IPS DF 6.9 (cell line): Measurements from ENCODE around the gene CUBN.

ENCODE experiments used
- DNase-seq: peaks from one replicate; pipeline ENCODE4 v3.0.0-alpha.2; 2013; ENCODE audit warnings: low read depth, low spot score
- H3K27ac ChIP-seq: one replicate; pipeline ENCODE4 v1.5.1; 2013; ENCODE audit warnings: low read length, control low read depth
- H3K27me3 ChIP-seq: 2 replicates; pipeline ENCODE4 v1.6.1; 2013; ENCODE audit warnings: mild to moderate bottlenecking, low read length; ENCODE audit not compliant: control insufficient read depth, insufficient read depth
- H3K36me3 ChIP-seq: 2 replicates; pipeline ENCODE4 v1.6.1; 2013; ENCODE audit warnings: low read length; ENCODE audit not compliant: control insufficient read depth, insufficient read depth
- H3K4me1 ChIP-seq: 2 replicates; pipeline ENCODE4 v1.6.1; 2013; ENCODE audit warnings: low read length; ENCODE audit not compliant: control insufficient read depth, insufficient read depth
- H3K4me3 ChIP-seq: 2 replicates; pipeline ENCODE4 v1.5.1; 2013; ENCODE audit warnings: mild to moderate bottlenecking, low read length
- H3K9me3 ChIP-seq: 2 replicates; pipeline ENCODE4 v1.6.1; 2013; ENCODE audit warnings: low read length, inconsistent platforms; ENCODE audit not compliant: control insufficient read depth, insufficient read depth
- WGBS: extraction: QIAGEN DNeasy Blood & Tissue Kit; methylation state at CpG from one replicate; pipeline ENCODE4 v1.1.7; 2013; ENCODE audit warnings: mixed read lengths, missing lambda C conversion rate; ENCODE audit not compliant: insufficient read length, insufficient coverage; 5-methylcytosine and 5-hydroxymethylcytosine counted together

Gene CUBN

GRCh38 chr10:16988900-16989299 lies 140.7 kb downstream of the CUBN start:
- no peak for DNase-seq
- Histone ChIP-seq H3K9me3 (no peaks in the 10 kb centered on the region), H3K27me3 (no peaks in the 10 kb centered on the region), H3K4me3 (no peak overlapping the region), H3K4me1 (0 out of 2 replicates have a peak, but pooled peaks cover 2% of the 10 kb centered on the region), H3K27ac (no peak overlapping the region), H3K36me3 (no peaks in the 10 kb centered on the region)
- WGBS = no CpG with 5 or more reads among the region's 2 CpGs

GRCh38 chr10:16987976-16988610 lies 141.5 kb downstream of the CUBN start:
- no peak overlapping the region for H3K27ac ChIP-seq
- WGBS = no CpG with 5 or more reads among the region's 8 CpGs

DNA sequence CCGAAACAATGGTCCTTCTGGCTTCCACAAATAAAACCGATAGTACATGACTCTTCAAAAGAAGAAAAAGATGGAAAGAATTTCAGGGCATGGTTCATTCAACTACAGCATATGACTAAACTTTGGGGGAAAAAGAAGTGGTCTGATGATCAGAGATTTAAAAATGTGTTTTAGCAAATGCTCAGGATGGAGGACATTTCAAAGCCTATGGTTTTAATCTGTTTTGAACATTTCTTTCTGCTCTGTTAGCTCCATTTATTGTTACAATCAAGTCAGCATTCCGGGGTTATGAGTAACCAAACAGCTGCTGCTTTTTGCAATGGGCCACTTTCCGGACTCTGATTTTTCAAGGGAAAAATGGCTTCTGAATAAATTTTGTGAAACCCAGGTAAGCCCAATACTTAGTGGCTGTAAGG lies 142.4 kb downstream of the CUBN start:
- H3K4me1 ChIP-seq = 0 out of 2 replicates have a peak, but pooled peaks cover 2% of the 10 kb centered on the region
- DNase-seq = no peak
- no peak overlapping the region for H3K4me3 ChIP-seq
- H3K27me3 ChIP-seq = no peaks in the 10 kb centered on the region
- no peak overlapping the region for H3K27ac ChIP-seq
- no CpG with 5 or more reads among the region's 4 CpGs for WGBS
- H3K36me3 ChIP-seq = no peaks in the 10 kb centered on the region
- H3K9me3 ChIP-seq = no peaks in the 10 kb centered on the region

More at GRCh38 chr10:16987976-16988610, 141.5 kb downstream of the CUBN start:
- H3K4me1 ChIP-seq = 0 out of 2 replicates have a peak, but pooled peaks cover 2% of the 10 kb centered on the region
- no peaks in the 10 kb centered on the region for H3K9me3 ChIP-seq
- H3K4me3 ChIP-seq = no peak overlapping the region
- no peak for DNase-seq
- H3K27me3 ChIP-seq = no peaks in the 10 kb centered on the region
- no peaks in the 10 kb centered on the region for H3K36me3 ChIP-seq

DNA sequence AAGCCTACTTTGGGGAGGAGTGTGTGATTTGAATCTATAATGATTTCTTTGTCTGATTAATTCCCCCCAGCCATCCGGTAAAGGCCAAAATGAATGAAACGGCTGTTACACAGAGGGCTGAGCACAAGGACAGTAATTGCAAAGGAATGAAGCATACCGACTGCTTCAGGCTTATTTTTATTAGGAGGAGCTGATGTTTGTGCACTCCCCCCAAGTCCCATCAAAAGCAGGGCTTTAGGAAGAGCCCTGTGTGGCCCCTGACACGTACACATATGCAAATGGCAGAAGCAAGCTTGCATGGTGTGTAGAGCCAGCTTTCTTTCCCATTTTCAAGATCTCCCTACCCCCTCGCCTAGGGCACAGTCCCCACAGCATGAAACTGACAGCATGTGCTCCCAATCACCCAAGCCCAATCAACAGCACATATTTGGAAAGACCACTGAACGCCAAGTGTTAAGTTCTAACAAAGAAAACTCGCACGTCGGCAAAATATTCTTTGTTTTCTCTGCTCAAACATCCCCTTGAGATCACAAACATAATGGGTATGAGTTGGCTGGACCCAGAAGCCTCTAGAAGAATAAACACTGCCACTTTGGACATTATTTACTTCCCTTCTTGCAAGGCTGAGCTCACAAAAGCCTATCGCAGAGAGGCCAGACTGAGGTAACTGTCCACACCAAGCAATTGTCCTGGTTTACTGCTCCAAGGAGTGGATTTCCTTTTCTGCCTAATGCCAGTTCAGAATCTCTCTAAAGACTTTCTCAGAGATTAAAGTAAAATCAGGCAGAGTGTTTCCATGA lies 143.0 kb downstream of the CUBN start:
- Histone ChIP-seq H3K27me3 (no peaks in the 10 kb centered on the region), H3K27ac (no peak overlapping the region), H3K9me3 (no peaks in the 10 kb centered on the region), H3K36me3 (no peaks in the 10 kb centered on the region), H3K4me3 (no peak overlapping the region), H3K4me1 (0 out of 2 replicates have a peak, but pooled peaks cover 2% of the 10 kb centered on the region)
- DNase-seq = no peak
- WGBS = no CpG with 5 or more reads among the region's 10 CpGs

DNA sequence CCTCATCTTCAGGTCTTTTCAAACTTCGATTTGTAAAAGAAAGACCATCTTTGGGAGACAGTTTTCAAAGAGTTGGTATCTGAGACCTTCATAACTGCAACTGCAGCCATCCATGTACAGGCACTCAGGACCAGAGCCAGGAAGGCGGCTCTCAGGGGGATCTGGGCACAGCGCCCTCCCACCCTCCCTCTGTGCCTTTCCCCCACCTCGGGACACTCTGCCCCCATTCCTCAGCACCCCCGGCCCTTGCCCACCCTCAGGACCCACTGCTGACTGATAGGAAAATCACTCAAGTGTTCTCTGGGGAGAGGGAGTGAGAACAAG lies 143.6 kb downstream of the CUBN start:
- Histone ChIP-seq H3K27ac (no peak overlapping the region), H3K9me3 (no peaks in the 10 kb centered on the region), H3K36me3 (no peaks in the 10 kb centered on the region), H3K27me3 (no peaks in the 10 kb centered on the region), H3K4me1 (0 out of 2 replicates have a peak, but pooled peaks cover 2% of the 10 kb centered on the region), H3K4me3 (no peak overlapping the region)
- WGBS = no CpG with 5 or more reads among the region's 5 CpGs
- DNase-seq = no peak

DNA sequence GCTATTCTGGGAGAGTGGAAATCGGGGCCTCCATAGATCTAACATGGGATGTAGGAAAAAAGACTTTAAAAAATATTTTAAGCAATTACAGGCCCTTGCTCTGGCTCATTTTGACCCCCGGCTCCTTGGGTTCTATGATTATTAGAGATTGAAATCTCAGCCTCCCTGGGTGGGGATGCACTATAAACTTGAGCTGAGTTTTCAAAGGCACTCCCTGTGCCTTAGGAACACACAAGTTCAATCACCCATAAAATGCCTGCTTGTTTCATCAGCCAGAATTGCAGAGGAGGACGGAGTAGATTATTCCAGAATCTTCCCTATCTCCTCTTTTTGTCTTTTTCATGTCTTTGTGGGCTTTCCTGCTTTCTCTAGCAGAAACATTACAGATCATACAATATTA lies 145.4 kb downstream of the CUBN start:
- WGBS = no CpG with 5 or more reads among the region's 3 CpGs
- H3K9me3 ChIP-seq = no peaks in the 10 kb centered on the region
- no peak overlapping the region for H3K27ac ChIP-seq
- no peak overlapping the region for H3K4me3 ChIP-seq
- no peaks in the 10 kb centered on the region for H3K36me3 ChIP-seq
- 0 out of 2 replicates have a peak, but pooled peaks cover 2% of the 10 kb centered on the region for H3K4me1 ChIP-seq
- DNase-seq = no peak
- H3K27me3 ChIP-seq = no peaks in the 10 kb centered on the region

DNA sequence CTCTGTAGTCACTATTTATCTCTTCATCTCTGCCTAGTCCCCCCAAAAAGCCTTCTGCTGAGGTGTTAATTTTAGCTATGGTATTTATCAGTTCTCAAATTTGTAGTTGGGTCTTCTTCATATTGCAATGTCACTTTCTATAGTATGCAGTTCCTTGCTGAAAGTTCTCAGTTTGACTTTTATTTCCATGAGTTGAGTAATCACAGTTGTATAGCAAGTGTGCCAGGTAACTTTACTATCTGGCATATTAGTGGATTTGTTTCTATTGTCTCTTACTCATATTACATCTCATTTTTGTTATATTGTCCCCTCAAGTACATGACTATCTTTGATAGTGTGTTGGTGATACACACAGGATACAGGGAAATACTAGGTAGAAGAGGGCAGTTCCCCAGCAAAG lies 152.8 kb downstream of the CUBN start:
- H3K27me3 ChIP-seq = no peaks in the 10 kb centered on the region
- no peak overlapping the region for H3K27ac ChIP-seq
- no peaks in the 10 kb centered on the region for H3K4me1 ChIP-seq
- H3K9me3 ChIP-seq = no peaks in the 10 kb centered on the region
- no peak for DNase-seq
- H3K4me3 ChIP-seq = no peak overlapping the region
- H3K36me3 ChIP-seq = no peaks in the 10 kb centered on the region

- Histone ChIP-seq H3K4me3 (no peak overlapping the region), H3K27ac (no peak overlapping the region), H3K4me1 (no peaks in the 10 kb centered on the region), H3K9me3 (no peaks in the 10 kb centered on the region), H3K27me3 (no peaks in the 10 kb centered on the region), H3K36me3 (no peaks in the 10 kb centered on the region)
- WGBS = no CpG with 5 or more reads among the region's 3 CpGs
- no peak for DNase-seq
Observed at GRCh38 chr10:16975188-16975587, 154.4 kb downstream of the CUBN start.

- WGBS = no CpG with 5 or more reads among the region's 8 CpGs
- Histone ChIP-seq H3K9me3 (no peaks in the 10 kb centered on the region), H3K36me3 (no peaks in the 10 kb centered on the region), H3K4me3 (no peak overlapping the region), H3K4me1 (peaks cover 3% of the 10 kb centered on the region), H3K27me3 (no peaks in the 10 kb centered on the region), H3K27ac (no peak overlapping the region)
- peak; percentile 45 for DNase-seq
Observed at GRCh38 chr10:16968416-16969041, 161.1 kb downstream of the CUBN start.

GRCh38 chr10:16967866-16968415 lies 161.7 kb downstream of the CUBN start:
- WGBS = no CpG with 5 or more reads among the region's 3 CpGs
- Histone ChIP-seq H3K4me1 (peaks cover 3% of the 10 kb centered on the region), H3K36me3 (no peaks in the 10 kb centered on the region), H3K27me3 (no peaks in the 10 kb centered on the region), H3K9me3 (no peaks in the 10 kb centered on the region), H3K27ac (no peak overlapping the region), H3K4me3 (no peak overlapping the region)
- no peak for DNase-seq
